Endothelial cell of umbilical vein (primary cell): ENCODE results near the gene ADSS1. TPM values are rescaled to one million over a fixed set of nuclear protein-coding genes. Genes with fewer than 3 reads are reported as not detected.

Source experiments
- BruUV-seq: library from RNA; stranded (reverse); fragments of 400-500 nt; replicated peaks from 2 replicates; lab custom pipeline; 2021; lab: Mats Ljungman, UMichigan
- CTCF ChIA-PET: fragments of 300-600, 350-600 bp; sonication (Branson Sonifier 250); formaldehyde crosslinking; loops from one replicate; lab custom pipeline; 2021; ENCODE audit warnings: antibody characterized with exemption, inconsistent platforms; lab: Charles Lee
- POLR2A ChIA-PET: fragments of 300-600, 350-600 bp; sonication (Branson Sonifier 250); formaldehyde crosslinking; loops from one replicate; lab custom pipeline; 2021; ENCODE audit warnings: antibody characterized with exemption, inconsistent platforms; lab: Charles Lee
- DNase-seq: peaks from one replicate; pipeline ENCODE4 v3.0.0-alpha.2; 2011; ENCODE audit warnings: low read depth, low spot score
- FAIRE-seq: peaks from 2 replicates; lab custom pipeline; 2011; peaks lifted over from hg19 to GRCh38; lab: Jason Lieb, UNC
- H2AFZ ChIP-seq: 2 replicates; pipeline ENCODE4 v1.6.0; 2012; ENCODE audit warnings: low read depth, low read length, control low read depth, inconsistent platforms
- H3K27ac ChIP-seq: 2 replicates; pipeline ENCODE4 v1.5.1; 2011; ENCODE audit warnings: low read depth, mild to moderate bottlenecking, control low read depth, low read length, moderate library complexity; ENCODE audit not compliant: insufficient read depth
- H3K27me3 ChIP-seq, 2 experiments: 2 replicates each; pipeline versions ENCODE4 v1.6.0 to v1.6.1; 2011; ENCODE audit warnings: low read length in 2 of 2, mixed read lengths in 1 of 2; ENCODE audit not compliant: control insufficient read depth in 2 of 2, insufficient read depth in 2 of 2
- H3K36me3 ChIP-seq, 2 experiments: 2 replicates in 1 of 2; 3 replicates in 1 of 2; pipeline ENCODE4 v1.5.1; 2011; ENCODE audit warnings: low read length in 2 of 2, mild to moderate bottlenecking in 1 of 2, moderate library complexity in 1 of 2; ENCODE audit not compliant: control insufficient read depth in 2 of 2, insufficient read depth in 2 of 2; ENCODE audit errors: extremely low read depth in 1 of 2
- H3K4me1 ChIP-seq: 3 replicates; pipeline ENCODE4 v1.5.1; 2011; ENCODE audit warnings: mild to moderate bottlenecking, low read length; ENCODE audit not compliant: control insufficient read depth, insufficient read depth; ENCODE audit errors: extremely low read depth
- H3K4me2 ChIP-seq: 2 replicates; pipeline ENCODE4 v1.6.1; 2011; ENCODE audit warnings: low read length, control low read depth, mixed read lengths; ENCODE audit not compliant: insufficient read depth
- H3K4me3 ChIP-seq, 3 experiments: fragments of 200-600 bp in 1 of 3; sonication (generic), shearing (Covaris generic) in 1 of 3; replicated peaks in 1 of 3; 2 replicates each; pipeline ENCODE4 v1.5.1; 2011 to 2016; ENCODE audit warnings: control low read depth in 3 of 3, low read length in 3 of 3, mild to moderate bottlenecking in 2 of 3, inconsistent platforms in 1 of 3, low read depth in 1 of 3, moderate library complexity in 1 of 3; ENCODE audit not compliant: insufficient read depth in 1 of 3
- H3K79me2 ChIP-seq: 2 replicates; pipeline ENCODE4 v1.6.0; 2012; ENCODE audit warnings: low read length, inconsistent platforms; ENCODE audit not compliant: control insufficient read depth, insufficient read depth
- H3K9ac ChIP-seq: replicated peaks from 2 replicates; pipeline ENCODE3; 2011; ENCODE audit warnings: low read length, control low read depth; ENCODE audit not compliant: insufficient read depth; ENCODE audit errors: extremely low read depth
- H3K9me1 ChIP-seq: replicated peaks from 3 replicates; pipeline ENCODE4 v1.6.0; 2011; ENCODE audit warnings: mild to moderate bottlenecking, low read length; ENCODE audit not compliant: control insufficient read depth, insufficient read depth; ENCODE audit errors: extremely low read depth
- H3K9me3 ChIP-seq: replicated peaks from 2 replicates; pipeline ENCODE4 v1.5.1; 2012; ENCODE audit warnings: low read length, inconsistent platforms; ENCODE audit not compliant: control insufficient read depth, insufficient read depth
- H4K20me1 ChIP-seq: replicated peaks from 2 replicates; pipeline ENCODE3; 2011; ENCODE audit warnings: mild to moderate bottlenecking, low read length; ENCODE audit not compliant: control insufficient read depth, insufficient read depth; ENCODE audit errors: extremely low read depth
- CTCF ChIP-seq, 2 donors: IDR thresholded peaks; 1 replicate in 1 of 2; 2 replicates in 1 of 2; pipeline ENCODE4 v1.5.1; 2011; ENCODE audit warnings: low read length in 2 of 2, mild to moderate bottlenecking in 2 of 2, moderate library complexity in 2 of 2, control low read depth in 1 of 2, inconsistent platforms in 1 of 2, low read depth in 1 of 2; ENCODE audit not compliant: insufficient read depth in 1 of 2; ENCODE audit errors: extremely low read depth in 1 of 2
- EZH2 ChIP-seq: IDR thresholded peaks from 2 replicates; pipeline ENCODE4 v1.6.1; 2012; ENCODE audit warnings: borderline replicate concordance, low read depth, mild to moderate bottlenecking, moderate library complexity, low read length, inconsistent platforms; ENCODE audit not compliant: severe bottlenecking
- FOS ChIP-seq: IDR thresholded peaks from 2 replicates; pipeline ENCODE4 v1.6.1; 2011; ENCODE audit warnings: mild to moderate bottlenecking, low read length, moderate library complexity, borderline replicate concordance; ENCODE audit not compliant: insufficient read depth
- GATA2 ChIP-seq: IDR thresholded peaks from 2 replicates; pipeline ENCODE4 v1.7.0; 2011; ENCODE audit warnings: low read depth, mild to moderate bottlenecking, moderate library complexity, mixed read lengths, low read length; ENCODE audit not compliant: insufficient read length, insufficient read depth
- JUN ChIP-seq: IDR thresholded peaks from 2 replicates; pipeline ENCODE4 v1.6.1; 2011; ENCODE audit warnings: borderline replicate concordance, low read depth; ENCODE audit not compliant: insufficient read length, insufficient read depth
- MAX ChIP-seq: IDR thresholded peaks from 2 replicates; pipeline ENCODE4 v1.6.1; 2011; ENCODE audit not compliant: insufficient read depth, insufficient read length
- MYC ChIP-seq: IDR thresholded peaks from one replicate; pipeline ENCODE4 v1.6.1; 2011; ENCODE audit warnings: mild to moderate bottlenecking, low read depth, low read length
- POLR2A ChIP-seq: IDR thresholded peaks from 2 replicates; pipeline ENCODE4 v1.6.1; 2012; ENCODE audit warnings: low read depth, mild to moderate bottlenecking, control low read depth, low read length
- POLR2AphosphoS5 ChIP-seq: IDR thresholded peaks from 2 replicates; pipeline ENCODE4 v1.6.1; 2012; ENCODE audit warnings: low read depth, mild to moderate bottlenecking, control low read depth, low read length, moderate library complexity; ENCODE audit not compliant: insufficient read depth
- dilution Hi-C: fragments of 300-500 bp; cut with MboI; formaldehyde crosslinking; loops from one replicate; pipeline ENCODE4 v1.15.0; 2019; ENCODE audit warnings: low sequenced_read_pairs; ENCODE audit not compliant: extremely low pct_ligation_motif_present
- intact Hi-C: fragments of 100-400 bp; cut with micrococcal nuclease; formaldehyde crosslinking; loops from one replicate; pipeline ENCODE4 v1.10.0; 2022
- polyA plus RNA-seq, 4 experiments: library from polyadenylated mRNA; depleted of rRNA in 3 of 4; stranded (reverse) in 3 of 4; unstranded in 1 of 4; fragments of >200 nt; gene quantifications; 2 replicates each; pipeline versions ENCODE4 v1.2.1 to v1.2.3, GENCODE V29; 2011 to 2012; ENCODE audit warnings: missing spikeins in 1 of 4
- total RNA-seq: library from RNA; stranded (reverse); gene quantifications from 2 replicates; pipeline ENCODE4 v1.2.3, GENCODE V29; 2021

ADSS1 gene
- total and polyA plus RNA-seq, 2 donors (not counting 3 experiments of a cell fraction or from before 2014, with no cell fraction given) = 1.9 TPM

- Histone ChIP-seq H3K4me1 (peaks cover 5% of the 10 kb centered on the region), H4K20me1 (no peaks in the 10 kb centered on the region), H3K9me3 (no peaks in the 10 kb centered on the region), H3K27me3 (no peaks in the 10 kb centered on the region), H3K27ac (no peak overlapping the region), H3K4me3 (no peak overlapping the region), H3K9ac (no peak overlapping the region), H3K36me3 (no peaks in the 10 kb centered on the region), H3K79me2 (no peaks in the 10 kb centered on the region), H2AFZ (no peak overlapping the region), H3K4me2 (no peak overlapping the region), H3K9me1 (no peaks in the 10 kb centered on the region)
- no TSS peak for BruUV-seq
- dilution Hi-C loops (no loop called here), intact Hi-C loops (no loop called here)
- DNase-seq = no peak
- FAIRE-seq = no peak
- ChIA-PET POLR2A (no interaction called here), CTCF (interaction anchor here (1.6 to 1.8 kb wide), 2 partner anchors 20 to 23 kb away, joined by 3 to 4 read pairs; partner anchors contain the start of gene SIVA1)
- TF ChIP-seq EZH2 (no peak), GATA2 (no peak), CTCF (IDR thresholded peaks at IDR 0.05; ENCODE audit: extremely low read depth in 1 of 2, insufficient read depth in 1 of 2, low read depth in 1 of 2, low read length in 2 of 2) (no peak), POLR2AphosphoS5 (no peak), FOS (no peak), MAX (no peak), MYC (no peak), JUN (no peak), POLR2A (no peak)
Measured at GRCh38 chr14:104730487-104730886, 6.5 kb downstream of the ADSS1 start.
